Hypothalamus (tissue), 51 donors: ENCODE measurements around the gene PPP1R14C.

Source experiments
- DNase-seq, 51 donors: peaks; one replicate each; lab custom pipeline; 2025; lab: John Stamatoyannopoulos, UW

Gene PPP1R14C

GRCh38 chr6:150289454-150290071 lies 146.7 kb downstream of the PPP1R14C start:
- DNase-seq: no peak

- DNase-seq: peak in 6 of 51 donors; percentile 8 to 63 (median 26)
Observed at GRCh38 chr6:150290429-150290828, 147.6 kb downstream of the PPP1R14C start.

- no peak for DNase-seq
Observed at GRCh38 chr6:150291968-150292710, 149.3 kb downstream of the PPP1R14C start.

- DNase-seq: no peak
Observed at GRCh38 chr6:150293019-150293418, 150.2 kb downstream of the PPP1R14C start.

- DNase-seq: no peak
Observed at GRCh38 chr6:150293423-150294173, 150.8 kb downstream of the PPP1R14C start.

- no peak for DNase-seq
Observed at GRCh38 chr6:150296890-150297289, 154.0 kb downstream of the PPP1R14C start.

- DNase-seq: no peak
Observed at GRCh38 chr6:150297327-150298029, 154.6 kb downstream of the PPP1R14C start.

GRCh38 chr6:150298030-150298380 lies 155.2 kb downstream of the PPP1R14C start:
- no peak for DNase-seq

GRCh38 chr6:150298676-150299075 lies 155.8 kb downstream of the PPP1R14C start:
- no peak for DNase-seq
